ENCODE data around the gene BICD2.

The BICD2 gene

DNA sequence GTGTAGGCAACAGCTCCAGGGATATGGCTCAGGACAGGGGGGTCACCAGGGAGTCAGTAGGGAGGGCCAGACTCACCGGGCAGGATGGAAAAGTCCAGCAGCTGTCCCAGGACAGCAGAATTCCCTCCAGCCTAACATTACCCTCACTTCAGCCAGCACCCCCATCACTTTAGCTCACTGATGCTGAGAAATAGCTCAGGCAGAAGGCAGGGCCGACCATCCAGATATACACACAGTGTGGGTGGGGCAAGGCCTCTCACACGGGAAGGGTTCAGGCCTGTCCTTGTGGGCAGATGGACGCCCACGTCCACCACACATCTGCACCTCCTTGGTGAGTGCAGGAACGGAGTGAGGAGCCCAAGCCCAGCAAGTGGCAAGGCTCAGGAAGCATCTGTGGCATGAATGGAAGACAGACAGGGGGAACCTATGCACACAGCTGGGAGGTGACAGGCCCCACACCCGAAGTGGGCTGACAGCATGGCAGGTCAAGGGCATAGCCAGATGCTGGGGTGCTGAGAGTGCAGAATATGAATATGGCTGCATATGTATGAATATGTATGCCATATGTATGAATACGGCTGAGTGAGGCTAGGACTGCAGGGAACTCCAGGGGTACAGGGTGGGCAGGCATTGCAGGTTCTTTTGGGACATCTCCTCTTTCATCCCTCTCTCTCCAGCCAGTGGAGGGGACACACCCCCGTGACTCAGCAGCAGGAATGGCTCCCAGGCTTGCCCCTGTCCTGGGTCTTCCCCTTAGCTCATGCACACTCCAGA is 17.0 kb downstream of the BICD2 start:
- DNase-seq = no peak

DNA sequence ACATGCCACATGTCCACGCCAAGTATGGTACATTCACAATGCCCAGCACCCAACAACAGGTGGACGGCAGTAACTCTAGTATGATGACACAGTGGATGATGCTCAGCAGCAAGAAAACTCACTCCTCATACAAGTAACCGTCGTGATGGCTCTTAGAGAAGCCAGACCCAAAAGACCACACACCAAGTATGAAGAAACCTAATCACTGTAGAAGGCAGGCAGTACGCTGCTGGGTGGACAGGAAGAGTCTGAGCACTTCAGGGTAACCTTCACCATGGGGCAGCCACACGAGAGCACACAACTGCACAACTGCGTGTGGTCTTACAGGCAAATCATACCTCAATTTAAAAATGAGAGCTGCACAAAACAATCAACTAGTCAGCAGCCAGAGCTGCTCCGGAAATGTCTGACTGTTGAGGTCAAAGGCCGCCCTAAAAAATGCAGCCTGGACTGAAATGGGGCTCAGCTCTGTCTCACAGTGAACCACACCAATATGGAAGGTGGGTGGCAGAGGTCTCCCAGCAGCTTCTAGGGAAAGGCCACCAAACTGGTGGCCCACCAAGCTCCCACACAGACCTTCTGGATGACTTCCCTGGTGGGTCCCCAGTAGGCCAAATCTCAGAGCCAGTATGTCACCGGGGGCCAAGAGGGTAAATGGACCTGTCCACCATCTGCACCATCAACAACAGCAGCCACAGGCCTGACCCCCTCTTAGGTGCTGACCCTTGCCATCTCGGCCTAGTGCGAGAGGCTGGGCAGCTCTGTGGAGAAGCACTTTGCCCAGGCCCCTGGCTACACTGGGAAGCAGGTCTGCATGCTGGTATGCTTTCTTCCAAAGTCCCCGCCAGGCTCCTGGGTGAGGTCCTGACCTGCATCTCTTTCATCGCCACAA is 17.8 kb downstream of the BICD2 start:
- no peak for DNase-seq

DNA sequence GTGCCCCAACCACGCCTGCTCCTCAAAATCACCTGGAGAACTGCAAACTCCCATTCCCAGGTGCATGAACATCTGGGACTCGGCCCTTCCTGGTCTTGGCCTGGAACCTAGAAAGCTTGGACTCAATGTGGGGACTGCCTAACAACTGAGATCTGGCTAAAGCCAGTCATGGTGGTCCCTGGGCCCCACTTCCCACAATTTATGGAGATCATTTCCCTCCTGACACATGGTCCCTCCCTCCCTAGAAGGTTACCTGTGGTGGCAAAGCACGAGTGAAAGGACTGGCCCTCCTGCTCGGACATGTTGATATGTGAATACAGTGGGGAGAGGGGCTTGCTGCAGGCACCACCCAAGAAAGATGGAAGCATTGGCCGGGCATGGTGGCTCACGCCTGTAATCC is 18.8 kb downstream of the BICD2 start:
- DNase-seq = no peak

DNA sequence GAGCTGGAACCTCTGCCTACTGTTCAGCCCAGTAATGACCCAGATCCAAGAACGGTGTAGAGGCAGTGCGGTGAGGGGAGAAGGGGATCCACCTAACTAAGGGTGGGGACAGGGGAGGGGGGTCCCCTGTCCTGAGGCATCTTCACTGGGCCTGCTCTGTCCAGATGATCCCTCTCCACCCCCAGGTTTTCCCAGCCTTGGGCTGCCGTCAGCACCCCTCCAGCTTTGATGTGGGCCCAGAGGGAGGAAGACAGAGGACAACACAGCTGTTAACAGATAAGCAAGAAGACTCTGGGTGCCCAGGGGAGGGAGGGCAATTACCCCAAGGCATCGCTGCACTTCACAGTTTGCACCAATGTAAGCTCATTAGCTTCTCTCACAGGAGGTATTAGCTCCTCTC is 19.3 kb downstream of the BICD2 start:
- DNase-seq = no peak

DNA sequence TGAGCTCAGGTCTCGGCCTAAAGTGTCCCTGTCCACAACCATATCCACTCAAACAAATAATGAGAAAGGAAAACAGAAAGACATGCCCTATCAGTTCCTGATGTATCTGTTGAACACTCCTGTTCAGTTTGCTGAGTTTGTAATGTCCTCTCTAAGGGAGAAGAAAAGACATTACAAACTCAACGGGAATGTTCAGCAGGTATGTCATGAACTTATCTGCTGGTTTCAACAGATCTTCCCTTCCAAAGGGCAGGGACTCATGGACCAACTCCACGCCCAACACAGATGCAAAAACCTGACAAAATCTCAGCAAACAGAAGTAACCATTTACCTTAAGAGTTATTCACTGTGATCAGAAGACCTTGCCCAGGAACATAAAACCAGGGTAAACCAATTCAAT is 23.7 kb downstream of the BICD2 start:
- DNase-seq = no peak

DNA sequence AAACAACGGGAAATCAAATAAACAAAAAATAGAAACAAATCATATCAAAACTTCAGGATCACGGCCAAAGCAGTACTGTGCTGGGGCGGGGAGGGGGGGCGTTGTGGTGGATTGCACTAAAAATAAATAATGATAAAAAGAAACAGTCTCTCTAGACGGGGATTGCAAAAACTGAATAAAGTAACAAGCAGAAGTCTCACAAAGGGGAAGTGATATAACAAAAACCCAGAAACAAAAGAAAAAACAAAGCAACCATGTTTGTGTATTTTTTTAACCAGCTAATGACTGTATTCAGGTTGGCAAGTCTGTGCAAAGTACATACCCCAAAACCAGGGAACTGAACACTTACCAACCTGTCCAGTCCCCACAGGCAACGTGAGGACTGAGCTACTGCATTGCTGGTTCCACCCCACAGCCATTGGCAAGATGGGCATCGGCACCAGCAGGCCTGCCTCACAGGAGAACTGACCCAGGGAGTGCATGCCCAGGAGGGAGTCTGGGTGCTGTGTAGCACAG is 24.1 kb downstream of the BICD2 start:
- no peak for DNase-seq

DNA sequence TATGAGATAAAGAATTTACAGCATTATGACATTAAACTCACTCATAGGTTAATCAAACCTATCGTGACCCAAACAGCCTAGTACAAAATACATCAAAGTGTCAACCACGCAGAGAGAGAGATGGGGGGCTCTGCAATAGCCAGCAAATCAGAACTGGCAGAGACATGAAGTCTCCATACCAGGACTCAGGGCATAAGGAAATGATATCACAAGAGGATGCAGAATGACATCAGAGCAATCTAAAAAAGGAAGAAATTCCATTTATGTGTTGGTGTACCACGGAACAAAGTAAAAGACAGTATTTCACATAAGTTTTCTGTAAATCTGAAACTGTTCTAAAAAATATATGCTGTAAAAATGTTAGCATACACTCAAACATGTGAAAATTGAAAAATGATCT is 24.6 kb downstream of the BICD2 start:
- no peak for DNase-seq

DNA sequence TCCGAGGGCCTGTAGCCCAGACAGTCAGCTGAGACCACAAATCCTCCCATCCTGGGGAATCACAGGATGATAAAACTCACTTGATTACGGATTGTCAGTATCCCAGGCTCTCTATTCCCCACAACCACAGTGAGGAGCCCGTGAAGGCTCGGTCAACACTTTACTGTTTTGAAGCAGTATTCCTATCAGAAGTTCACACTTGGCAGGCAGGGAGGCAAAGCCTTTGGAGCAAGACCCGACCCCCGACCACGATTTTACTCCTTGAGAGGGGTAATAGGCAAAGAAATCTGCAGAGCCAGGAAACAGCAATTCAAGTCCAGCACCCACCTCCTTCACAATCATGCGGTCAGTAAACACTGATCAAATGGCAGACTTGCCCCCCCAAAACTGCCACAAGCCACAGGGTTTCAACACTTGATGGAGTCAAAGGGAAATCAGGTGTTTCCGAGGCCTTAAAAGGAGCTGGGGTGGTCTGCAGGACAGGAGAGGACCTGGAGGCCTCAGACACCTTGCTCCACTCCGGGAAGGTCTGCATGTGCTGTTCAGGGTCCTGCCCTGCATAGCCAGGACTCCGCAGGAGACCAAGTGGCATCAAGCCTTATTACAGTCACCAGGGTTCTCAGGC is 25.2 kb downstream of the BICD2 start:
- DNase-seq = no peak

DNA sequence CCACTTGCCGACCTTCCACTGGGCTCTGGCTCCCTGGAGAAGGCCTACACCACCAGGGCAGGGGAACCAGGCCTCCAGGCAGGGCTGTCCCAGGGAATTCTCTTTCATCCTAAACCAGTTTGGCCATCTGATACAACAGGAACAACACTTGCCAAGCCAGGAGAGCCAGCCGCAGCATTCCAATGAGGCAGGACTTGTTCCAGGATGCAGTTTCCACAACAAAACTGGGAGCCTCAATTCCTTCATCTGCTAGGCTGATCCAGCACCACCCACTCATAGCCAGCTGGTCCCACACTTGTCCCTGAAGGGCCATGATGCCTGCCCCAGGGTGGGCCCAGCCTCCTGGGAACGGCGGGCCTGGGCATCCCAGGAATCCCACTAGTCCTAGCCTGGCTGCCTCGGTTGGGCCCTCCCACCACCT is 26.0 kb downstream of the BICD2 start:
- peak; percentile 25 for DNase-seq

DNA sequence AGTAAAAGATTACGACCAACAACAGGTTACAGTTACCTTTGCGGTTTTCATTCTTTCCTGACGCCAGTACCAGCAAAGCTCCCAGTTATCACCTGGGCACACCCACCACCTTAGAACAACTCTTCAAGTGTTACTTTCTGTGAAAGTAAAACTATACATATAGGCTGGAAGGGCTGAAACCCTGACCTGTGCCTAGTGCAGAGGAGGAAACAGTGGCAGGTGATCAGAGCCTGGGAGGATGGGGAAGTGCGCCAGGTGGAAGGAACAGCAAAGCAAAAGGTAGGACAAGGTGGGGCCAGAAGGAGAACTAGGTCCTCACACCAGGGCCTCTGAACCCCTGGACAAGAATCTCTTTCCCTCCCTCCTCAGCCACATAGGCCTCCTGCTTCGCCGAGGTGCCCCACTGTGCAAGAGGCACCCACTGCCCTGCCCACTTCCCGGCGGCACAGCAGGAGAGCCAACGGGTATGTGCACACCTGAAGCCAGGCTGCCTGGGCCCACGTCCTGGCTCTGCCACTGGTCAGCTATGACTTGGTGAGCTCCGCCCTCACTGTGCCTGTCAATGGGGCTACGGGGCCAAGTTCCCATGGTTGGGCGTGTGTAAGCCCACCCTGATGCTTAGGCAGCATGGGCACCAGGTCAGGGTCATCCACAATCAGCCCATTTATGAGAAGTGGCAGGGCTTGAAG is 26.9 kb downstream of the BICD2 start:
- no peak for DNase-seq

DNA sequence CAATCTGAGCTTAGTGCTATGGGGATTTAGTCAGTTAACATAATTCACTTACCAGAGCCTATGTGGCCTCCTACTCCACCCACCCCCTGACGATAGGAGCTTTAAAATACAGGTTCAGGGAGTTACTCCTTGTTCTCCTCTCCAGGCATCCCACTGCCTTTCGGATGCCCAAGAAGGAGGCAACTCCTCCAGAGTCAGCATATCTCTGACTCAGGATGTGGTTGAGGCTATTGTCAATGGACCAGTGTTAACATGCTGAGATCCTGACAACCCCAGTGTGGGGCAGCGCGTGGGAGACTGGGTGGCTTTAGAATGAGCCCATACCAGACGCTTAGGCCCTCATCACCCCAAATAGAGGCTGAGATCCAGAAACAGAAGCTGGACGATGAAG is 27.4 kb downstream of the BICD2 start:
- no peak for DNase-seq

DNA sequence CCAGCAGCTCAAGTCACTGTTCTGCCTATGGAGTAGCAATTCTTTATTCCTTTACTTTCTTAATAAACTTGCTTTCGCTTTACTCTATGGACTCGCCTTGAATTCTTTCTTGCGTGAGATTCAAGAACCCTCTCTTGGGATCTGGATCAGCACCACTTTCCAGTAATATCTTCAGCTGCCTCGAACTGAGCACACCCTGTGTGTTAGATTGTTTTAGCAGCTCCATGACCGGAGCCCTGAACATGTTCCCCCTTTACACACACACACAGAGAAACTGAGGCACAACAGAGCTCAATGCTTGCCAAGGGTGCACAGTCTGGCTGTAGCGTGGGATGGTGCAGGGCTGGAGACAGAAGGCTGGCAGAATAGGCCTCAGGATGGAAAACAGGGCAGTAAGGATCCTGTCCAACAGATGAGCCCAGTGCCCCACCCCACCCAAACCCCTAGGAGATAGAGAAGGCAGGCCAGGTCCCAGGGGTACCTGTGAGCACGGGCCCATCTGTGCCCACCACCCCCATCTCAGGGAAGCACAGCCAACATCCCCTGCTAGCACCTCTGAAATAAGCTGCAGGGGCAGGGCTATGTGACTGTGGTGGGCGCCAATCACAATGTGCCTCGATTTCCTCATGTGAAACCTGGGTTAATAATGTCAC is 27.9 kb downstream of the BICD2 start:
- DNase-seq = no peak

DNA sequence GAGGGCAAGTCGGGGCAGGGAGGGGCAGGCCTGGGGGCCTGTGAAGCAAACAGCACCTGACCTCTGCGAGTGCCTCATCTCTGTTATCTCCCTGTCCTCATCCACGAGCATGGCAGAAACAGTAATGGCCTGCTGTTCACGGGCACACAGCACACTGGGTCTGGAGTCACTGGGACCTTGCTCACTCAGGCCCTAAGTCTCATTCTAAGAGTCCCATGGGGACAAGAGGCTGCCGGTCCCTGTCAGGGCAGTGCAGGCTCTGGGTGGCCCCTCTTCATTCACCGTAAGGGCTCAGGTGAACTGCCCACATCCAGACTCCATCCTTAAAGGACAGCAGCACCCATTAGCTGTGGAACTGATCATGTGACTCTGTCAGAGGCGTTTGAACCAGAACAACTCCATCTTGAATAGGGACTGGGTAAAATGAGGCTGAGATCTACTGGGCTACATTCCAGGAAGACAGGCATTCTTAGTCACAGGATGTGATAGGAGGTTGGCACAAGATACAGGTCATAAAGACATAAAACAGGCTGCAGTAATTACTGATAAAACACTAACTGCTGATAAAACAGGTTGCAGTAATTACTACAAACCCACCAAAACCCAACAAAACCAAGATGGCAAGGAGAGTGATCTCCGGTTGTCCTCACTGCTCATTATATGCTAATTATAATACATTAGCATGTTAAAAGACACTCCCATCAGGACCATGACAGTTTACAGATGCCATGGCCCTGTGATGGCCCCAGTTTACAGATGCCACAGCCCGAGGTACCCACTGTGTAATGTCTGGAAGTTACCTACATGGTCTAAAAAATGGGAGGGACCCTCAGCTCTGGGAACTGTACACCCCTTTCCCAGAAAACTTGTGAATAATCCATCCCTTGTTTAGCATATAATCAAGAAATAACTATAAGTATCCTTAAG is 28.7 kb downstream of the BICD2 start:
- DNase-seq = no peak

DNA sequence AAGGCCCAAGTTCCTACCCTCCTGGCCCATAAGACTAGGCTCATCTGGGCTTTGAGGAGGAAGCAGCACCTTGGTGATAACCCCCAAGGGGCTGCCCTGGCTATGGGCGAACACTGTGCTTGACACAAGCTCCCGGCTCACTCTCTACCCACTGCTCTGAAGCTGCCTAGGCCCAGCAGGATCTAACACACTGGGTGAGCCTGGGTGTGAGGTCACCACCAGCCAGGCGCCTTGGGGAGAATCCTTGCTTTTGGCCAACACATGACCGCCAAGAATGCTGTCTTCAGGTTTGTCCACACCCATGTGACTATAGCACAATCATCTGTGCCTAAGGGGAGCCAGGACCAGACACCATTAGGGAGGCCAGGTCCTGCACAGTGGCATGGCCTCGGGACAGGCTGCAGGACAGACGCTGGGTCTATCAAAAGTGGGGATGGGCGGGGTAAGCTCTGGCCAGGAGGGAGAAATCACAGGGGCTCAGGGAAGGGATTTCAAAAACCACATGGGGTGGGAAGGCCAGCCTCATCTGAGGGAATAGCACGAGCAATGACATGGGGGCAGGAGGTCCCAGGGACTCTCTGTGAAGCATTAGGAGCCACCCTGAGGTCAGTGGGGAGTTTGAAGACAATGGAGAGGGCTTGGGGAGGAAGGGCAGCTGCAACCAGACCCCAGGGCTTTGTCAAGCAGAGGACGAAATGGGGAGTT is 29.6 kb downstream of the BICD2 start:
- DNase-seq = no peak

DNA sequence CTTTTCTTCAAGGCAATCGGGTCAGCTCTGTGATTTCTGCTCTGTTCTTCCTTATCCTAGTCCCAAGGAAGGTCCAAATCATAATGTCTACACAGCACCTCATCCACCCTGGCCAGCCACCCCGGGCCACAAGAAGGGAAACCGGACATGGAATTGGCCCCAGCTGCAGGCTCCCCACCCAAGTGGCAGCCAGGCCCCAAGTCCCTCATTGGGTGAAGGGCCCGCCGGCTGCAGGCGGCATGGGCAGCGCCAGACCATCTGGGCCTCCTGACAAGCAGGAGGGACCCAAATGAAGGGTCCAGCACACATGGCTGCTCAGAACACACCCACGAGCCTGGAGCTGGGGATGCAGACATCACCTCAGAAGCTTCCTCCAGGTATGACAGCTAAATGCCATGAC is 33.7 kb downstream of the BICD2 start:
- DNase-seq = no peak

DNA sequence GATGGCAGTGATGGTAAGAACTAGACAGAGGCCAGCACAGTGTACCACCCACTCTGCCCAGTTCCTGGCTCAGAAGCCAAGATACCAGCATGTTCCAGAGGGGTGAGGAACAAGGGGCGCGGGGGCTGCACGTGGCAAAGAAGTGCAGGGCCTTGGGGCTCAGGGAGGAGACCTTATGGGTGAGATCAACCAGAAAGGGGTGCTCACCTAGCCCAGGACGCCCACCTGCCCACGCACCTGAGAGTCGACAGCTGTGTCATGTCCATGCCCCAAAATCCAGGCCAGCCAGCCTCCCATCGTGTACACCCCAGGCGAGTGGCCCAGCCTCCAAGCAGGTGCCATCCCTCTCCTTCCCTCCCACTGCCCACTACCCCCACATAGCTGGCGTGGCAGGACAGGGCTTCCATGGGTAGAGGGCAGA is 34.9 kb downstream of the BICD2 start:
- no peak for DNase-seq

DNA sequence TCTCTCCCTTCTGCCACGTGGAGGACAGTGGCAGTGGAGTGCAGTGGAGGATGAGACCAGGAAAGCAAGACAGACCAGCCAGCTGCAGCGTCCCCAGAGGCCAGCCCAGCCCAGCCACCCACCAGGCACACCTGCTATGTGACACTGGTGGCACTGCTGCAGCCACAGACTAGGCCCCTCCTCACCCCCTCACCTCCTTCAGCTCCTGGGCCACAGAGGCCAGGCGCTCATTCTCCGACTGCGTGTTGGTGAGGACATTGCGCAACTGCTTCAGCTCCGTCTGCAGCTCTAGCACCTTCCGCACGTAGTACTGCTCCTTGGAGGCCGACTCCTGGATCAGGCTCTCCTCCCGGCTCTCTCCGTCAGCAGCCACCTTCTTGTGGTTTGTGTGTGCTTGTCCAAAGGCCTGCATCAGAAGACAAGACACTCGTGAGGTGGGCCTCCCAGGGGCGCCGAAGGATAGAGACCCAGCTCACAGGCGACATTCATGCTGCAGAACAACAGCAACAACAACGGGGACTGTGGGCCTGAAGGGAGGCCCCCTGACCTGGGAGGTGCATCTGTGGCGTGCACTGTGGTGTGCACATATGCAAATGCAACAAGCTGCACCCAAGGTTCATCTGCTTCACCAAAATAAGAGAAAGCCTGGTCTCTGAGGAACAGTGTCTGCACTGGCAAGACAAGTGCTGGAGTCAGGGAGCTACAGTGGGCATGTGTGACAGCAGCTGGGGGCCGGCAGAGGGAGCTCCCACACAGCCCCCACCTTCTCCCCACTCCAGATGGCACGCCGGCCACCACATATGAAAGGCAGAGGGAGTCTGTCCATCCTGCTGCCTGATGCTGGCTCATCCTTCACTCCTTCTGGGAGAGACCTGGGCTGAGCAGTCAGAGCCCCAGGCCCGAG is 35.5 kb downstream of the BICD2 start:
- no peak for DNase-seq

DNA sequence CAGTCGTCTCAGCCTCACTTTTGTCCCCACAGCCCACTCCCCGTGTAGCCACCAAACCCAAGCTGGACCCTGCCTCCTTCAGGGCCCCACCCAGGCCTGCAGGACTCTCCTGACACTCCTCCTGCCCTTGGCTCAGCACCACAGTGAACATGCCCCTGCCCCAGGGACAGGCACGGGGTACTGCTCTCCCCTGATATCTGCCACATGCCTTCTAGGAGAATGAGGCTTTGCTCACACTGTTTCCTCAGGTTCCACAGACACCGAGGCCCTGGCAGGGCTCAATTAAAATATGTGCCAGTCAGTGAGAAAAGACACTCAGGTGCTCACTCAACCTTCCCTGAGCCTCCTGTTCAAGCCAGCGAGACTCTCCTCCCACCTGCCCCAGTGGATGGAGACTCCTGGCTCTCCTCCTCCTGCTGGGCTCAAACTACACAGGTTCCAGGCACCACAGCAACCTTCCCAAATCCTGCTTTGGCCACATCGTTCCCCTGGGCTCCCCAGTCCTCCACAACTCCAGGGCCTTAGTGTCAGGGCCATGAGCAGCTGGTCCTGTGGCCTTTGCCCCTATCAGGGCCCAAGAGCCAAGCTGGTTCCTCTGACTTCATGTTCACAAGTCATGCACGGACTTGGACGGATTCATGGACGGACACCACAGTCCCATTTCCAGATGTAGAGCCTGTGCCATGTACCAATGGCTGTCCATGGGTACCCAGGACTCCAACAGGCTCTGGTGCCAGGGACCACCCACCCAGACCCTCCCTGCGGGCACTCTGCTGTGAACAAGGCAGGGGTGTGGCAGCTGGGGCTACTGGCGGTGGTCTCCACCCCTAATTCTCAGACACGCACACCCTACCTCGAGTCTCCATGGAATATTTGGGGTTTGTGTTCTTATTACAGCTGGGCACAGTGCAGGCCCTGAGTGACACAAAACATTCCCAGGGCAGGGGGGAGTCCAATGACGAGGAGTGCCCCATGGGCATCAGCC is 36.6 kb downstream of the BICD2 start:
- no peak for DNase-seq

Data from right hindlimb (tissue), 1 donor.